ENCODE data around the gene FAM219A. TPM values are rescaled to one million over a fixed set of nuclear protein-coding genes. Genes with fewer than 3 reads are reported as not detected.

The FAM219A gene
- 8.6 TPM for polyA plus RNA-seq
- long read RNA-seq, donor 1, partial matches to known transcripts: 0 of 1 reads
- long read RNA-seq, donor 1, other reads (novel, unspliced or antisense): 0 of 1 reads
- long read RNA-seq, donor 2, partial matches to known transcripts: 0 of 1 reads
- long read RNA-seq, donor 2, other reads (novel, unspliced or antisense): 0 of 1 reads
- long read RNA-seq, donor 3: 0 reads
- long read RNA-seq, donor 4: 0 reads
- long read RNA-seq, donor 5, partial matches to known transcripts: 0 of 1 reads
- long read RNA-seq, donor 5, other reads (novel, unspliced or antisense): 0 of 1 reads
- long read RNA-seq, donor 6, partial matches to known transcripts: 0 of 1 reads
- long read RNA-seq, donor 6, other reads (novel, unspliced or antisense): 0 of 1 reads
- long read RNA-seq, donor 7, partial matches to known transcripts: 0 of 3 reads
- long read RNA-seq, donor 7, other reads (novel, unspliced or antisense): 0 of 3 reads
- long read RNA-seq, donor 8, partial matches to known transcripts: 0 of 4 reads
- long read RNA-seq, donor 8, other reads (novel, unspliced or antisense): 0 of 4 reads
- long read RNA-seq, donor 9, partial matches to known transcripts: 0 of 1 reads
- long read RNA-seq, donor 9, other reads (novel, unspliced or antisense): 0 of 1 reads
- long read RNA-seq, donor 10, partial matches to known transcripts: 0 of 3 reads
- long read RNA-seq, donor 10, other reads (novel, unspliced or antisense): 0 of 3 reads
- long read RNA-seq, donor 11, partial matches to known transcripts: 0 of 1 reads
- long read RNA-seq, donor 11, other reads (novel, unspliced or antisense): 0 of 1 reads

DNA sequence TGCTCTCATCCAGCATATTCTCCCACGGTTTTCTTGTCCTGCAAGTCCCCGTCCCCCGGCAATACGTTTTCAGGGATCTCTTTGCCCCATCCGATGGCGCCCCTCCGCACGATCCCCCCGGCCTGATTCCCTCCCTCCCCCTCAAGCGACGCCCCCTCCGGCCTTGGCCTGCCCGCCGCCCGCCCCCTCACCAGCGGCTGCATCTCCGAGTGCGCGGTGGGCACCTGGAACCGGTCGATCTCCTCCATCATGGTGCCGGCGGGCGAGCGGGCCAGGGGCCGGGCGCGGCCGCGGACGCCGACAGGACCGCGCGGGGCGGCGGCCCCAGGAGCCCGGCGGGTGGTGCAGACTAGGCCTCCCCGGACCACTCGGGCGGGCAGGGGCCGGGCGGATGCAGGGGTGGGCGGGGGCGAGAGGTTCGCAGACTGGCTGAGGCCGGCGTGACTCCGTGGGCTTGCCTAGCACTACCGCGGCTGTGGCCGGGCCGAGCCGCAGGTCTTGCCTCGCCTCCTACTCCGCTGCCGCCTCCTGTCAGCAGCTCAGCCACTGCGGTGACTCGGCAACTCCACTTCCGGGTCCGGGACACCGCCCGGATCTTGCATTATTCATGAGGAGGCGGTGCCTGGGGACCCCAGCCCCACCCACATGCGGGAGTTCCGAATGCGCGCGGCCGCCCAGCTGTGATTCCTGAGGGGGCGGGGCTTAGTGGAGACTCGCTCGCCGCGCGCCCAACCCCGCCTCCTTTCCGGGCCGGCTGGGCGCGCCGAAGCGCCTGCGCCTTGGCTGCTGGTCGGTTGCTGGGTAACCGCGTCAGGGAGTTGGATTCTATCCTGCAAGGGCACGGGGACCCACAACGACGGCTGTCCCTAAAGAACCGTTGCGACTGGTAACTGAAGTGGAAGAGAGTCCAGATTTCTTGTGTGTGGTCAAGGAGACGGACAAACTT is at the start of gene FAM219A, which contains the start of gene DNAI1:
FAM219A (minus strand) TSS at position 558 of the 946 bp plus-strand sequence; CDS start at position 251, 307 bp downstream.
DNAI1 (plus strand) TSS at position 793 of the 946 bp plus-strand sequence. CDS start 201 bp downstream, outside the sequence.
- no CpG with 5 or more reads among the region's 94 CpGs for WGBS (ENCODE audit: insufficient coverage, low lambda C conversion rate)
- peak; percentile 98 to 99 for DNase-seq
- peak within 1 kb of the TSS; percentile 57 for H3K4me3 ChIP-seq (ENCODE audit: low read length)
- no peaks in the 10 kb centered on the region for H3K9me3 ChIP-seq (ENCODE audit: control insufficient read depth, low read depth, low read length)
- peaks cover 16% of the 10 kb centered on the region for H3K4me1 ChIP-seq (ENCODE audit: control insufficient read depth, insufficient read depth, low read length)
- no peaks in the 10 kb centered on the region for H3K36me3 ChIP-seq (ENCODE audit: control insufficient read depth, insufficient read depth, low read length)
- peaks cover 44% of the 10 kb centered on the region for H3K27me3 ChIP-seq (ENCODE audit: control insufficient read depth, insufficient read depth, low read length)
- H3K27ac ChIP-seq (ENCODE audit: low read length): peak within 1 kb of the TSS; percentile 30

GRCh38 chr9:34507966-34508365 is 49.6 kb upstream of the FAM219A start:
- Histone ChIP-seq H3K27ac (ENCODE audit: low read length) (no peak overlapping the region), H3K27me3 (ENCODE audit: control insufficient read depth, insufficient read depth, low read length) (peaks cover 14% of the 10 kb centered on the region), H3K9me3 (ENCODE audit: control insufficient read depth, low read depth, low read length) (no peaks in the 10 kb centered on the region), H3K36me3 (ENCODE audit: control insufficient read depth, insufficient read depth, low read length) (no peaks in the 10 kb centered on the region), H3K4me1 (ENCODE audit: control insufficient read depth, insufficient read depth, low read length) (peaks cover 4% of the 10 kb centered on the region), H3K4me3 (ENCODE audit: low read length) (no peak overlapping the region)
- no peak for DNase-seq

- no peak for DNase-seq
- WGBS (ENCODE audit: insufficient coverage, low lambda C conversion rate): no CpG with 5 or more reads among the region's 5 CpGs
Measured at GRCh38 chr9:34507556-34507955, 49.2 kb upstream of the FAM219A start.

DNA sequence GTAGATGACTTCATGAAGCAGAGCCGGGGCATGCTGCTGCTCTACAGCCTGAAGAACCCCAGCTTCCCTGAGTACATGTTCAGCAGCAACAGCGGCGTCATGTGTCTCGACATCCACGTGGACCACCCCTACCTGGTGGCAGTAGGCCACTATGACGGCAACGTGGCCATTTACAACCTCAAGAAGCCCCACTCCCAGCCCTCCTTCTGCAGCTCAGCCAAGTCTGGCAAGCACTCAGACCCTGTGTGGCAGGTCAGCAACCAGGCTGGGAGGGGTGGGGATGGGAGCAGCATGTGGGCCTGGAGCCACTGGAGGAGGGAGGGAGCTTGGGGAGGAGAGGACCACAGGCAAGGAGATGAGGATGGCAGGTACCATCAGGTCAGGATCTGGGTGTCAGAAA is 48.3 kb upstream of the FAM219A start:
- Histone ChIP-seq H3K36me3 (ENCODE audit: control insufficient read depth, insufficient read depth, low read length) (no peaks in the 10 kb centered on the region), H3K27ac (ENCODE audit: low read length) (no peak overlapping the region), H3K4me3 (ENCODE audit: low read length) (no peak overlapping the region), H3K27me3 (ENCODE audit: control insufficient read depth, insufficient read depth, low read length) (peaks cover 20% of the 10 kb centered on the region), H3K9me3 (ENCODE audit: control insufficient read depth, low read depth, low read length) (no peaks in the 10 kb centered on the region), H3K4me1 (ENCODE audit: control insufficient read depth, insufficient read depth, low read length) (peaks cover 4% of the 10 kb centered on the region)
- no peak for DNase-seq
- 100% methylated on average over 2 of the region's 7 CpGs for WGBS (ENCODE audit: insufficient coverage, low lambda C conversion rate)

More at GRCh38 chr9:34507556-34507955, 49.2 kb upstream of the FAM219A start:
- Histone ChIP-seq H3K9me3 (ENCODE audit: control insufficient read depth, low read depth, low read length) (no peaks in the 10 kb centered on the region), H3K27me3 (ENCODE audit: control insufficient read depth, insufficient read depth, low read length) (peaks cover 16% of the 10 kb centered on the region), H3K4me1 (ENCODE audit: control insufficient read depth, insufficient read depth, low read length) (peaks cover 4% of the 10 kb centered on the region), H3K27ac (ENCODE audit: low read length) (no peak overlapping the region), H3K36me3 (ENCODE audit: control insufficient read depth, insufficient read depth, low read length) (no peaks in the 10 kb centered on the region), H3K4me3 (ENCODE audit: low read length) (no peak overlapping the region)

- Histone ChIP-seq H3K36me3 (ENCODE audit: control insufficient read depth, insufficient read depth, low read length) (no peaks in the 10 kb centered on the region), H3K9me3 (ENCODE audit: control insufficient read depth, low read depth, low read length) (no peaks in the 10 kb centered on the region), H3K27me3 (ENCODE audit: control insufficient read depth, insufficient read depth, low read length) (peaks cover 20% of the 10 kb centered on the region), H3K4me3 (ENCODE audit: low read length) (no peak overlapping the region), H3K4me1 (ENCODE audit: control insufficient read depth, insufficient read depth, low read length) (peaks cover under 1% of the 10 kb centered on the region), H3K27ac (ENCODE audit: low read length) (no peak overlapping the region)
- no CpG with 5 or more reads among the region's 5 CpGs for WGBS (ENCODE audit: insufficient coverage, low lambda C conversion rate)
- no peak for DNase-seq
Measured at GRCh38 chr9:34505370-34506120, 47.2 kb upstream of the FAM219A start.

DNA sequence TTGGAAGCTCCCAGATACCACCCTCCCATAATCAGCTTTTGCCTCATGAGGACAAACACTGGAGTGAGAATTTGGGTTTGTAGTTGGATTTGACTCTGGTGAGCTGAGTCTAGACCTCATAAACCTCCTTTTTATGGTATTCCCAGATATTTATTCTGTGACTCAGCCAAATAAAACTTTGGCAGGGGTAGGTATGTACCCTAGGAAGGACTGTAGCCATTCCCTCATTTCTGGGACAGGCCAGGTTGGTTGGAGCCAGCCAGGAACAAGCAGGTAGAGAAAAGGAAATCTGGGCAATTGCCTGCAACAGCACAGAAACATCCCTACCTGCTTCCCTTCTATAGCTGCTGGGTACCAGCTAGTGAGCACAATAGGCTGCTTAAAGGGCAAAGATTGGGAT is 45.0 kb upstream of the FAM219A start:
- H3K4me3 ChIP-seq (ENCODE audit: low read length): no peak overlapping the region
- no peaks in the 10 kb centered on the region for H3K36me3 ChIP-seq (ENCODE audit: control insufficient read depth, insufficient read depth, low read length)
- peaks cover 25% of the 10 kb centered on the region for H3K27me3 ChIP-seq (ENCODE audit: control insufficient read depth, insufficient read depth, low read length)
- no peaks in the 10 kb centered on the region for H3K9me3 ChIP-seq (ENCODE audit: control insufficient read depth, low read depth, low read length)
- no peak overlapping the region for H3K27ac ChIP-seq (ENCODE audit: low read length)
- H3K4me1 ChIP-seq (ENCODE audit: control insufficient read depth, insufficient read depth, low read length): no peaks in the 10 kb centered on the region
- DNase-seq: no peak

DNA sequence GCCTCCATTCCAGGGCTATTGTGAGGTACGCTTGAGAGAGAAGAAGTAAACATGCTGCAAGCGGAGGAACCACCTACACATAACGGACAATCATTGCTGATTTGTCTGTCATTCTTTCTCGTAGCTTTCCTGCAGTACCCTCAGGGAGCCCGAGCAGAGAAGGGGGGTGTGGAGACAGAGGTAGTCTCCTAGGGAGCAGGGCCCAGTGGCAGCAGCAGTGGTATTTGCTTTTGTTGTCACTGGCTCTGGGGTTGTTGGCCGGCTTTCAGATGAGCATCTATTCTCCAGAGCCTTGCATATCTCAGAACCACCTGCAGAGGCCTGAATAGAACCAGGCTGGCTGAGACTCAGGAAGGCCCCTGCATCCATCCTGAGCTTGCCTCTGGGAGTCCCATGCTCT is 44.5 kb upstream of the FAM219A start:
- no peak overlapping the region for H3K27ac ChIP-seq (ENCODE audit: low read length)
- H3K36me3 ChIP-seq (ENCODE audit: control insufficient read depth, insufficient read depth, low read length): no peaks in the 10 kb centered on the region
- no peaks in the 10 kb centered on the region for H3K9me3 ChIP-seq (ENCODE audit: control insufficient read depth, low read depth, low read length)
- no peak overlapping the region for H3K4me3 ChIP-seq (ENCODE audit: low read length)
- H3K4me1 ChIP-seq (ENCODE audit: control insufficient read depth, insufficient read depth, low read length): no peaks in the 10 kb centered on the region
- no CpG with 5 or more reads among the region's 6 CpGs for WGBS (ENCODE audit: insufficient coverage, low lambda C conversion rate)
- DNase-seq: no peak
- peaks cover 25% of the 10 kb centered on the region for H3K27me3 ChIP-seq (ENCODE audit: control insufficient read depth, insufficient read depth, low read length)

DNA sequence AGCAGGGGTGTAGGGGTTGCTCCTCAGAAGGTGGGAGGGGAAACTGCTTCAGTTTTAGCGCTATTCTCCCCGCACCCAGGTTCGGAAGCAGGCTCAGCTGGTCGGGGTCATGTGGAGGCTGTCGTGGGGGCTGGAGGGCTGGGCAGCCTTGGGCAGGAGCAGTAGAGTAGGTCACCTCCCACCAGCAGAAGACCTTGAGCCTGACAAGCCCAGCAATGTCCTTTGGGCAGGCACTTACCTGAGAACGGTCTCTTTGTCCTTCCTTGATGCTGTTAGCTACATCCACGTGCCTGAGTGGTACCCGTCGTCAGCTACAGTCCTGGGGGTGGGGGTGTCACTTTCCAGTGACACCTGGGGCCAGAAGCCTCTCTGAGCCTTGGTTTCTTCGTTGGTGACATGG is 44.1 kb upstream of the FAM219A start:
- peaks cover 27% of the 10 kb centered on the region for H3K27me3 ChIP-seq (ENCODE audit: control insufficient read depth, insufficient read depth, low read length)
- no CpG with 5 or more reads among the region's 10 CpGs for WGBS (ENCODE audit: insufficient coverage, low lambda C conversion rate)
- no peaks in the 10 kb centered on the region for H3K9me3 ChIP-seq (ENCODE audit: control insufficient read depth, low read depth, low read length)
- no peaks in the 10 kb centered on the region for H3K36me3 ChIP-seq (ENCODE audit: control insufficient read depth, insufficient read depth, low read length)
- no peak overlapping the region for H3K27ac ChIP-seq (ENCODE audit: low read length)
- no peak overlapping the region for H3K4me3 ChIP-seq (ENCODE audit: low read length)
- H3K4me1 ChIP-seq (ENCODE audit: control insufficient read depth, insufficient read depth, low read length): no peaks in the 10 kb centered on the region
- no peak for DNase-seq

DNA sequence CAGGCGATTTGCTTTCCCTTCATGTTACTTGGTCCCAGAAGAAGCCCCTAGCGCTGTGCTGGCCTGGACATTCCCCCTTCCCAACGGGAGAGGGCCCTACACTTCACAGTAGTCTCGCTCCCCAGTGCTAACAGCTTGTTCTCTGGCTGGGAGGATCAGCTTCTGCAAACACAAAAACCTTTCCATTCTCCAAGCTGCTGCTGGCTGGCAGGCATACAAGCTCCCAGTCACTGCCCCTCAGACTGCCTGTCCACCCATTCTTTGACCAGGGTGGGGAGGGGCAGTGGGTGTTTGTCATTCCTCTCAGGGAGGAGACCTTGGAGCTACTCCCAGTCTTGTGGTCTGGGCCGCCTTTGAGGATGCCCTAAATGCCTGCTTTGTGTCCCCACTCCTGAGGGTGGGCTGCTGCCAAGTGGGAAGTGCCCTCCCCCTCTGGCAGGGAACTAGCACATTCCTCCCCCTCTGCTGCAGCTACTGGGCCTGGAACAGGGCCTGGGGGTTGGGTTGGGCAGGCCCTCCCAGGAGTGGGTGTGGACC is 43.6 kb upstream of the FAM219A start:
- Histone ChIP-seq H3K27ac (ENCODE audit: low read length) (no peak overlapping the region), H3K27me3 (ENCODE audit: control insufficient read depth, insufficient read depth, low read length) (peaks cover 30% of the 10 kb centered on the region), H3K4me3 (ENCODE audit: low read length) (no peak overlapping the region), H3K9me3 (ENCODE audit: control insufficient read depth, low read depth, low read length) (no peaks in the 10 kb centered on the region), H3K36me3 (ENCODE audit: control insufficient read depth, insufficient read depth, low read length) (no peaks in the 10 kb centered on the region), H3K4me1 (ENCODE audit: control insufficient read depth, insufficient read depth, low read length) (no peaks in the 10 kb centered on the region)
- peak in 1 of 2 donors; percentile 36 for DNase-seq
- no CpG with 5 or more reads among the region's 5 CpGs for WGBS (ENCODE audit: insufficient coverage, low lambda C conversion rate)

Measured in large intestine (tissue), 12 donors.